ENCODE measurements around the gene COX7C. TPM values are rescaled to one million over a fixed set of nuclear protein-coding genes. Genes with fewer than 3 reads are reported as not detected.
"Not testable (repeated sequence)": the region's sequence is repeated elsewhere in the genome, so short reads cannot be mapped to it uniquely, and the experiment has no call there.

The COX7C gene
- total RNA-seq, 6 donors from 2014 or later: 123 to 389 (median 296) TPM

GRCh38 chr5:86644843-86645242 is 27.1 kb downstream of the COX7C start:
- ATAC-seq (ENCODE audit: low FRiP score in 2 of 2): no peak
- DNase-seq: peak in 1 of 2 donors; percentile 1
- Histone ChIP-seq H3K36me3 (no peaks in the 10 kb centered on the region), H3K4me1 (no peaks in the 10 kb centered on the region), H3K4me3 (no peak overlapping the region), H3K9me3 (no peaks in the 10 kb centered on the region), H3K27ac (no peak overlapping the region), H3K27me3 (no peaks in the 10 kb centered on the region)
- 97% methylated on average over 3 of the region's 3 CpGs for WGBS, 2 donors
- TF ChIP-seq POLR2A (IDR thresholded peaks at IDR 0.05): no peak
- no peak for TF ChIP-seq CTCF (IDR thresholded peaks at IDR 0.05)
- TF ChIP-seq POLR2AphosphoS5 (IDR thresholded peaks at IDR 0.05): no peak
- no peak for TF ChIP-seq EP300 (IDR thresholded peaks at IDR 0.05)

- Histone ChIP-seq H3K27ac (no peak overlapping the region), H3K36me3 (no peaks in the 10 kb centered on the region), H3K9me3 (no peaks in the 10 kb centered on the region), H3K4me3 (no peak overlapping the region), H3K4me1 (no peaks in the 10 kb centered on the region), H3K27me3 (no peaks in the 10 kb centered on the region)
- ATAC-seq (ENCODE audit: low FRiP score in 2 of 2) (no peak), DNase-seq (no peak)
- TF ChIP-seq POLR2AphosphoS5 (IDR thresholded peaks at IDR 0.05) (no peak), EP300 (IDR thresholded peaks at IDR 0.05) (no peak), CTCF (IDR thresholded peaks at IDR 0.05) (no peak), POLR2A (IDR thresholded peaks at IDR 0.05) (no peak)
These were observed 28.1 kb downstream of the COX7C start for GRCh38 chr5:86645885-86646284.

- Histone ChIP-seq H3K36me3 (no peaks in the 10 kb centered on the region), H3K9me3 (no peaks in the 10 kb centered on the region), H3K27me3 (no peaks in the 10 kb centered on the region), H3K4me3 (no peak overlapping the region), H3K4me1 (no peaks in the 10 kb centered on the region), H3K27ac (no peak overlapping the region)
- 90 to 97% methylated on average over 1 of the region's 1 CpG for WGBS, 2 donors
- ATAC-seq (ENCODE audit: low FRiP score in 2 of 2) (no peak), DNase-seq (no peak)
- TF ChIP-seq POLR2AphosphoS5 (IDR thresholded peaks at IDR 0.05) (no peak), POLR2A (IDR thresholded peaks at IDR 0.05) (no peak), CTCF (IDR thresholded peaks at IDR 0.05) (no peak), EP300 (IDR thresholded peaks at IDR 0.05) (no peak)
These were observed 28.9 kb downstream of the COX7C start for GRCh38 chr5:86646671-86647070.

GRCh38 chr5:86649832-86650505 is 32.2 kb downstream of the COX7C start:
- H3K4me3 ChIP-seq: no peak overlapping the region
- TF ChIP-seq EP300 (IDR thresholded peaks at IDR 0.05) (no peak), CTCF (IDR thresholded peaks at IDR 0.05) (no peak), POLR2A (IDR thresholded peaks at IDR 0.05) (no peak), POLR2AphosphoS5 (IDR thresholded peaks at IDR 0.05) (no peak)
- no peaks in the 10 kb centered on the region for H3K27me3 ChIP-seq
- H3K27ac ChIP-seq: no peak overlapping the region
- no peaks in the 10 kb centered on the region for H3K36me3 ChIP-seq
- no peaks in the 10 kb centered on the region for H3K9me3 ChIP-seq
- no peaks in the 10 kb centered on the region for H3K4me1 ChIP-seq
- no peak for ATAC-seq (ENCODE audit: low FRiP score in 2 of 2)
- WGBS, 2 donors: 57 to 77% methylated on average over 3 of the region's 3 CpGs
- no peak for DNase-seq

GRCh38 chr5:86660771-86661170 is 43.0 kb downstream of the COX7C start:
- H3K4me1 ChIP-seq; H3K27ac ChIP-seq; H3K9me3 ChIP-seq; DNase-seq; H3K4me3 ChIP-seq; H3K36me3 ChIP-seq; ATAC-seq (ENCODE audit: low FRiP score in 2 of 2); H3K27me3 ChIP-seq: not testable (repeated sequence)
- WGBS, 2 donors: 68 to 81% methylated on average over 2 of the region's 2 CpGs

Data from upper lobe of left lung (tissue), 6 donors.